Esophagus squamous epithelium (tissue), 5 donors: ENCODE data around the gene GCSAML. TPM values are rescaled to one million over a fixed set of nuclear protein-coding genes. Genes with fewer than 3 reads are reported as not detected.

Source experiments
- DNase-seq: peaks from one replicate; lab custom pipeline; 2025; lab: John Stamatoyannopoulos, UW
- H3K27ac ChIP-seq, 4 donors: fragments of 200-600 bp; sonication (generic); one replicate each; pipeline ENCODE4 v1.5.1; 2016 to 2019; ENCODE audit warnings: mild to moderate bottlenecking in 1 of 4
- H3K27me3 ChIP-seq, 4 donors: fragments of 200-600 bp; sonication (generic); 1 replicate in 3 of 4; 2 replicates in 1 of 4; pipeline versions ENCODE4 v1.5.1 to v1.6.0; 2017 to 2021; ENCODE audit warnings: antibody characterized with exemption in 1 of 4
- H3K36me3 ChIP-seq, 3 donors: fragments of 200-600 bp; sonication (generic); one replicate each; pipeline ENCODE4 v1.5.1; 2016 to 2019
- H3K4me1 ChIP-seq, 3 donors: fragments of 200-600 bp; sonication (generic); one replicate each; pipeline ENCODE4 v1.5.1; 2017 to 2019
- H3K4me3 ChIP-seq, 4 donors: fragments of 200-600 bp; sonication (generic); 1 replicate in 3 of 4; 2 replicates in 1 of 4; pipeline ENCODE4 v1.5.1; 2016 to 2019; ENCODE audit warnings: mild to moderate bottlenecking in 2 of 4, moderate library complexity in 1 of 4
- H3K9me3 ChIP-seq, 3 donors: fragments of 200-600 bp; sonication (generic); one replicate each; pipeline ENCODE4 v1.5.1; 2016 to 2019
- POLR2A ChIP-seq, 4 donors: fragments of 450-650 bp; IDR thresholded peaks; one replicate each; pipeline ENCODE4 v1.6.1; 2017; ENCODE audit warnings: antibody characterized with exemption in 4 of 4, mild to moderate bottlenecking in 4 of 4, moderate library complexity in 3 of 4
- WGBS, 2 donors: methylation state at CpG; one replicate each; pipeline ENCODE4 v1.1.5; 2018; 5-methylcytosine and 5-hydroxymethylcytosine counted together
- intact Hi-C: fragments of 100-400 bp; cut with DNase I; formaldehyde crosslinking; loops from one replicate; pipeline ENCODE4 v1.15.0; 2022
- total RNA-seq, 4 donors: library from RNA; depleted of rRNA; stranded (reverse); fragments of >200 nt; gene quantifications; one replicate each; pipeline ENCODE4 v1.1.0, GENCODE V29; 2016
- TF ChIP-seq, protein P1 (sequence below), 6 experiments: fragments of 450-650 bp in 4 of 6; fragments of 200-600 bp in 2 of 6; sonication (generic) in 2 of 6; IDR thresholded peaks; one replicate each; pipeline ENCODE4 v1.5.1; 2016 to 2019; ENCODE audit warnings: antibody characterized with exemption in 6 of 6, mild to moderate bottlenecking in 4 of 6, moderate library complexity in 4 of 6
- donor health status: DM: yes; HTN: yes; CAD: no.

Gene GCSAML
- total RNA-seq, 4 donors from 2014 or later: 0.88 to 1.7 TPM; not detected in 2

GRCh38 chr1:247536340-247536739 lies 12.6 kb upstream of the GCSAML start, which contains the start of gene OR2C3:
OR2C3 (minus strand) TSS chr1:247536440; CDS start chr1:247532511, 3,929 bp downstream.
- no peak within 1 kb of the TSS for H3K4me3 ChIP-seq
- TF ChIP-seq, protein P1, sequence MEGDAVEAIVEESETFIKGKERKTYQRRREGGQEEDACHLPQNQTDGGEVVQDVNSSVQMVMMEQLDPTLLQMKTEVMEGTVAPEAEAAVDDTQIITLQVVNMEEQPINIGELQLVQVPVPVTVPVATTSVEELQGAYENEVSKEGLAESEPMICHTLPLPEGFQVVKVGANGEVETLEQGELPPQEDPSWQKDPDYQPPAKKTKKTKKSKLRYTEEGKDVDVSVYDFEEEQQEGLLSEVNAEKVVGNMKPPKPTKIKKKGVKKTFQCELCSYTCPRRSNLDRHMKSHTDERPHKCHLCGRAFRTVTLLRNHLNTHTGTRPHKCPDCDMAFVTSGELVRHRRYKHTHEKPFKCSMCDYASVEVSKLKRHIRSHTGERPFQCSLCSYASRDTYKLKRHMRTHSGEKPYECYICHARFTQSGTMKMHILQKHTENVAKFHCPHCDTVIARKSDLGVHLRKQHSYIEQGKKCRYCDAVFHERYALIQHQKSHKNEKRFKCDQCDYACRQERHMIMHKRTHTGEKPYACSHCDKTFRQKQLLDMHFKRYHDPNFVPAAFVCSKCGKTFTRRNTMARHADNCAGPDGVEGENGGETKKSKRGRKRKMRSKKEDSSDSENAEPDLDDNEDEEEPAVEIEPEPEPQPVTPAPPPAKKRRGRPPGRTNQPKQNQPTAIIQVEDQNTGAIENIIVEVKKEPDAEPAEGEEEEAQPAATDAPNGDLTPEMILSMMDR (IDR thresholded peaks at IDR 0.05): no peak
- no peak for TF ChIP-seq POLR2A (IDR thresholded peaks at IDR 0.05)
- no peak within 1 kb of the TSS for H3K27ac ChIP-seq
- no peaks in the 10 kb centered on the region for H3K36me3 ChIP-seq
- no peaks in the 10 kb centered on the region for H3K27me3 ChIP-seq
- no peaks in the 10 kb centered on the region for H3K9me3 ChIP-seq
- 63% methylated on average over 2 of the region's 2 CpGs for WGBS, 2 donors
- H3K4me1 ChIP-seq: no peaks in the 10 kb centered on the region
- no peak for DNase-seq
- intact Hi-C loops: no loop called here

- Histone ChIP-seq H3K4me3 (no peak overlapping the region), H3K36me3 (no peaks in the 10 kb centered on the region), H3K4me1 (no peaks in the 10 kb centered on the region), H3K27me3 (no peaks in the 10 kb centered on the region), H3K27ac (no peak overlapping the region), H3K9me3 (no peaks in the 10 kb centered on the region)
- DNase-seq: no peak
- 60 to 70% methylated on average over 5 of the region's 5 CpGs for WGBS, 2 donors
- TF ChIP-seq, protein P1 (IDR thresholded peaks at IDR 0.05): no peak
- TF ChIP-seq POLR2A (IDR thresholded peaks at IDR 0.05): no peak
- intact Hi-C loops: no loop called here
These were observed 10.4 kb upstream of the GCSAML start for GRCh38 chr1:247538561-247538960.

- WGBS, 2 donors: 51 to 71% methylated on average over 6 of the region's 6 CpGs
- intact Hi-C loops: no loop called here
- no peak overlapping the region for H3K4me3 ChIP-seq
These were observed 9.7 kb upstream of the GCSAML start for GRCh38 chr1:247539215-247539614.

DNA sequence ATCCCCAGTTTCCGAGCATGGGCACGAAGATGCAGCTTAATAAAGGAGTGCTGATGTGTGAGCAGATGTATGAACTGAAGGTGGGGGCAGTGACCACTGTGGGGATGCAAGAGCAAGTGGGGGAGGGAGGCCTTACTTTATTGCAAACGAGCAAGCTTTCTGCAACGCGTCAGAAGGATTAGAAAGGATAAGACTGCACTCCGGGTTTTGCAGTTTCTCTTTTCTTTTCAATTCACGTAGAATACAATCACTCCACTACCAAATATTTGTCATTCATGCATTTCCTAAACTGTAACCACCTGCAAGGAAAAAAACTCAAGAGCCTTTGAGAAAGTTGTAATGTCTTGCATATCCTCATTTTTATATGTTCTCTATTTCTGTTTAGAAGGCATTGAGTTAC lies 8.4 kb upstream of the GCSAML start:
- Histone ChIP-seq H3K36me3 (no peaks in the 10 kb centered on the region), H3K4me1 (no peaks in the 10 kb centered on the region), H3K9me3 (no peaks in the 10 kb centered on the region), H3K4me3 (no peak overlapping the region), H3K27me3 (no peaks in the 10 kb centered on the region), H3K27ac (no peak overlapping the region)
- no peak for TF ChIP-seq POLR2A (IDR thresholded peaks at IDR 0.05)
- TF ChIP-seq, protein P1 (IDR thresholded peaks at IDR 0.05): no peak
- intact Hi-C loops: no loop called here
- WGBS, 2 donors: 24 to 25% methylated on average over 7 of the region's 7 CpGs
- no peak for DNase-seq

More at GRCh38 chr1:247539215-247539614, 9.7 kb upstream of the GCSAML start:
- TF ChIP-seq, protein P1 (IDR thresholded peaks at IDR 0.05): no peak
- no peak for TF ChIP-seq POLR2A (IDR thresholded peaks at IDR 0.05)
- Histone ChIP-seq H3K9me3 (no peaks in the 10 kb centered on the region), H3K4me1 (no peaks in the 10 kb centered on the region), H3K36me3 (no peaks in the 10 kb centered on the region), H3K27ac (no peak overlapping the region), H3K27me3 (no peaks in the 10 kb centered on the region)
- no peak for DNase-seq

DNA sequence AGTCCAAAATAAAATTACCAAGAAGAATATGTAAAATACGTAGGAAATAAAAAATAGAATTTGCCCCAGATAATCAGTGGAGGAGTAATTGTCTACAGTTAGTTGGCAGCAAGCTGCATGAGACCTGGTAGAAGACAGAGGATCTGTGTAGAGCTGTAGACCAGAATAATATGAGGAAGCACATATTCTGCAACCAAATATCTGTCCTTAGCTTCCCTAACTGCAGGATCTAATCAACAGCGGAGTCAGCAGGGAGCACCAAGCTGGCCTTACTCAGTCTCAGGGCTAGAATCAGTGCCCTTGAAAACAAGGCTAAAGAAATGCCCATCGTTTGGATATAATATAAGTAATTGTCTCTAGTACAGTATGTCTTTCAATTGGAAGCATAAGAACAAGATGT lies 6.1 kb upstream of the GCSAML start:
- intact Hi-C loops: no loop called here
- Histone ChIP-seq H3K4me3 (no peak overlapping the region), H3K9me3 (no peaks in the 10 kb centered on the region), H3K36me3 (no peaks in the 10 kb centered on the region), H3K4me1 (no peaks in the 10 kb centered on the region), H3K27ac (no peak overlapping the region), H3K27me3 (no peaks in the 10 kb centered on the region)
- WGBS, 2 donors: 44 to 57% methylated on average over 3 of the region's 3 CpGs
- TF ChIP-seq POLR2A (IDR thresholded peaks at IDR 0.05): no peak
- TF ChIP-seq, protein P1 (IDR thresholded peaks at IDR 0.05): no peak
- DNase-seq: no peak
